Uterus (tissue), 2 donors: ENCODE data around the gene FAM185A.

Source experiments
- CTCF ChIP-seq, 4 experiments: fragments of 200-600 bp in 2 of 4; fragments of 450-650 bp in 2 of 4; sonication (generic) in 2 of 4; IDR thresholded peaks; one replicate each; pipeline ENCODE4 v1.5.1; 2016 to 2019; ENCODE audit warnings: antibody characterized with exemption in 4 of 4, mild to moderate bottlenecking in 2 of 4, moderate library complexity in 1 of 4
- POLR2A ChIP-seq, 2 donors: fragments of 450-650 bp; IDR thresholded peaks; one replicate each; pipeline ENCODE4 v1.6.1; 2016; ENCODE audit warnings: antibody characterized with exemption in 2 of 2, mild to moderate bottlenecking in 1 of 2, moderate library complexity in 1 of 2

- TF ChIP-seq CTCF (IDR thresholded peaks at IDR 0.05) (no peak), POLR2A (IDR thresholded peaks at IDR 0.05) (no peak)
Measured at GRCh38 chr7:102836977-102837376, 88.2 kb downstream of the FAM185A start.
